HG03571 (cell line): ENCODE results near the gene SEMA5B.
A peak's percentile ranks its signal among the peaks of the same experiment; 100 is the strongest.

Source experiments
- ATAC-seq: cut with Tn5 transposase; IDR thresholded peaks from one replicate; pipeline ENCODE4 v1.9.1; 2021; ENCODE audit not compliant: unreplicated experiment

The SEMA5B gene

GRCh38 chr3:122975163-122975923 is 52.2 kb downstream of the SEMA5B start:
- ATAC-seq: peak; percentile 53

DNA sequence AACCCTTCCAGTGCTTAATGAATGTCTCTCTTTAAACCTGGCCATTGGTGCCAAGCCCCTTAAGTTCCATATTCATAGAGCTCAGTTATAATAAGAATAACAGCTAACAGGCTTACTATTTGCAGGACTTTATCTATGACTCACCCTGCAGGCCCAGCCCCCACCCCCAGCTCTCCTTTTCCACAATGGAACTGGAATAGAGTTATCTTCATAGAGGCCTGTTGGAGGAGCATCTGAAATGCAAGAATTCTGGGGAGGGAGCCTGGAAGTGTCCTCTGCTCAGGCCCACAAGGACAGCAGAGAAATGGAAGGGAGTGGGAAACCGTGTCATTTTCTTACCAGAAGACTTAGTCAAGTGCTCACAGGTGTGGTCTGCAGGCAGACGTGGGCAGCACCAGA is 52.8 kb downstream of the SEMA5B start:
- ATAC-seq: no peak

DNA sequence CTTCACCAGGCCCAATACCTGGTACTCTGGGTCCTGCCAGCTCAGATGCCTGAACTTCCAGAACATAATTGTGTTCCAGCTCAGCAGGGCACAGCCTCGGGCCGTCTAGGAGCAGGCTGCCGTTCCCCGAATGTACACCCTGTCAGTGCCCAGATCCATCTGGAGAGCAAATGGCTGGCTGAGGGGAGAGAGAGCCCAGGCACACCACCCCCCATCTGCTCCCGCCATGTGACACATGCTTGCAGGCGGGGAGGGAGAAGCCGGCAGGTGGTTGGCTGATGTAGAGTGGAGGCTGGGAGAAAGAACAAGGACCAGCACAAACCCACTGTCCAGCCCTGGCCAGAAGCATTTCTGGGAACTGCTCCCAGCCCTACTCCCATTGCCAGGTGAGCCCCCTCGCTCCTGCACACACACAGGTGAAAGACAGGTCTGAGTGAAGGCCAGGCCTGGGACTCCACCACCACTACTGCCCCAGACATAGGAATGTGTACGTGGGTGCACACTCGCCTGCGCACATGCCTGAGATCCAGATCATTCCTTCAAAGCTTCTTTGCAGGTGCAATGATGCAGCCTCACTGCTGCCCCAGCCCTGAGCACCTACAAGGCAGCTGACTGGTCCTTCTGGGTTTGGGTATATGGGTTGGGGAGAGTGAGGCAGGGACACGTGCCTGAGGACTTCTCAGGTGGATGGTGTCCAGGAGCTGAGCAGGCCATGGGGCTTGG is 53.5 kb downstream of the SEMA5B start:
- ATAC-seq: no peak

DNA sequence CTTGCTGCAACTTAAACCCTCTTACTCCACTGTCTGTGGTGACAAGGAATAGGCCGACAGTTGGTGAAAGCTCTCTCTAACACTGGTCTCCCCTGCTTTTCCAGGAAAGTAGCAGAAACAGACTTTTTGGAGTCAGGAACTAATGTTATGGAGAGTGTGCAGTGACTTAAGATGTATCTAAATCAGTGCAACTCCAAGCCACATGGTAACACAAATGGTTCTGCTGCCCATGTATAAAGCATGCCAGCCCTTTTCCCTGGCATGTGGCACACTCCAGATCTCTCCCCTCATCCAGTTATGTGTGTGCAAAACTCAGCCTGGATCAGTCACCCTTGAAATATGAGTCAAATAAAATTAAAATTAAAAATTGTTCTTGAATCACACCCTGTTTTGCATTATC is 55.4 kb downstream of the SEMA5B start:
- no peak for ATAC-seq

GRCh38 chr3:122969585-122970469 is 57.7 kb downstream of the SEMA5B start:
- ATAC-seq: no peak

DNA sequence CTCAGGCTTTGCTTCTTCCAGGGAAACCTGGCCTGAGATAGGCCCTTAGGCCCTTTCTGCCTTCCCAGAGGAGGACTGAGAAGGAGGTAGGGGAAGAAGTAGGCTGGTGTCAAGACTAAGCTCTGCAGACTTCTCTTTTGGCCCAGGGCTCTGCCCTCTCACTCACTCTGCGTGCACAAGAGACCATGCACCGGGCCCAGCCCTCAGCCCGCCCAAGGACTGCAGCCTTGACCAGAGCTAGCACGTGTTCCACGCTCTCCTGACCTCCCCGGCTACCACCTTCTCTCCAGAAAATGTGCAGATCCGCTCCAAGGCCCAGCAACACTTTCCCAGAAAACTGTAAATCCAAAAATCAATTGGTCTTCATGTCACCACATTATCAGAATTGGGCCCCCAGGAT is 59.8 kb downstream of the SEMA5B start:
- ATAC-seq: no peak

DNA sequence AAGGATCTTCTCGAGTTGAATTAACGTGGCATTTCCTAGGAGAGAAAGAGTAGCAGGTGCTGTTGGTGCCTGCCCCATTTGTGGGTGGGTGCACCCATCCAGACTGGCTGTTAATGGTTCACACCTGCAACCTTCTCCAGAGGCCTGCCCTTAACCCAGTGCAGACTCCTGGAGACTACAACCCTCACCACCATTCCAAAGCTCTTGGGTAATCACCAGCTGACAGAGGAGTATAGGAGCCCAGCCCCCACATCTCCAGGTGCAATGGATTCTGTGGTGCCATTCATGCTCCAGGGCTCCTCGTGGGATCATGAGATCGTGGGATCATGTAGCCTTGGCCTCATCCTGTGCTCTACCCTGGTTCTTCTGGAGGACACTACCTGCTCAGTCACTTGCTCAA is 60.2 kb downstream of the SEMA5B start:
- ATAC-seq: no peak

DNA sequence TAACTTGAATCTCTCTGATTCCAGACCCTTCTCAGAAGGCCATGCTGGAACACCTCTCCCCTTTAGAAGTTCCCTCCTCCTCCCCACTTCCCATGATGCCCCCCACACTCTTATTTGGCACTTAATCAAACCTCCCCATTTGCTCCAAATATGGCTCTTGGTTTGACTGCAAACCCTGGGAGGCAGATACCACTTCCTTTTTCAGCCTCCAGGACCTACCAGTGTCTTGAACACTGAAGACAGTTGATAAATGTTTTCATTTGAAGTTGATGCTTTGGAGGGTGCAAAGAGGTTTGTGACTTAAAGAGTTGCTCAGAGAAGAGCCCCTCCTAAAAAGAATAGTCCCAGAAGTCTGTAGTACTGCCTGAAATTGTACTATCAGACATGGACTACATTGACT is 61.5 kb downstream of the SEMA5B start:
- no peak for ATAC-seq

DNA sequence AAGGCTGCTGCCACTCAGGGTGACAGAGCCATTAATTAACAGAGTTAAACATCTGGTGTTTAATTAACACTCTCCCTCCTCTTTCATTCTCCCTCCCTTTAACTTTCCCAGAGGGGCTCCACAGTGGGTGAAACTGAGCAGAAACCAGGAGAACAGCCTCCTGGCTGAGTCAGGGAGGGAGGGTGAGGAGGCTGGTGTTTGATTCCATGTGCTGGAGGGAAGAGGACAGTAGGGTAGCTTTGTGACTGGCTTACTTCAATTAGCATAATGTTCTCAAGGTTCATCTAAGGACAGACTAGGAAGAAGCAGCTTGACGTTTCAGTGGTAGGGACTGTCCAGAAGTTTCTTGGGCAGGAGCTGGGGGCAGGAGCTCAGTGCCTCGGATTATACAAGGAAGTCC is 62.8 kb downstream of the SEMA5B start:
- ATAC-seq: no peak

- no peak for ATAC-seq
Observed at GRCh38 chr3:122962149-122962548, 65.4 kb downstream of the SEMA5B start.

GRCh38 chr3:122961146-122961545 is 66.4 kb downstream of the SEMA5B start:
- ATAC-seq: no peak

- ATAC-seq: no peak
Observed at GRCh38 chr3:122960652-122961051, 66.9 kb downstream of the SEMA5B start.

GRCh38 chr3:122959339-122959738 is 68.2 kb downstream of the SEMA5B start:
- no peak for ATAC-seq

DNA sequence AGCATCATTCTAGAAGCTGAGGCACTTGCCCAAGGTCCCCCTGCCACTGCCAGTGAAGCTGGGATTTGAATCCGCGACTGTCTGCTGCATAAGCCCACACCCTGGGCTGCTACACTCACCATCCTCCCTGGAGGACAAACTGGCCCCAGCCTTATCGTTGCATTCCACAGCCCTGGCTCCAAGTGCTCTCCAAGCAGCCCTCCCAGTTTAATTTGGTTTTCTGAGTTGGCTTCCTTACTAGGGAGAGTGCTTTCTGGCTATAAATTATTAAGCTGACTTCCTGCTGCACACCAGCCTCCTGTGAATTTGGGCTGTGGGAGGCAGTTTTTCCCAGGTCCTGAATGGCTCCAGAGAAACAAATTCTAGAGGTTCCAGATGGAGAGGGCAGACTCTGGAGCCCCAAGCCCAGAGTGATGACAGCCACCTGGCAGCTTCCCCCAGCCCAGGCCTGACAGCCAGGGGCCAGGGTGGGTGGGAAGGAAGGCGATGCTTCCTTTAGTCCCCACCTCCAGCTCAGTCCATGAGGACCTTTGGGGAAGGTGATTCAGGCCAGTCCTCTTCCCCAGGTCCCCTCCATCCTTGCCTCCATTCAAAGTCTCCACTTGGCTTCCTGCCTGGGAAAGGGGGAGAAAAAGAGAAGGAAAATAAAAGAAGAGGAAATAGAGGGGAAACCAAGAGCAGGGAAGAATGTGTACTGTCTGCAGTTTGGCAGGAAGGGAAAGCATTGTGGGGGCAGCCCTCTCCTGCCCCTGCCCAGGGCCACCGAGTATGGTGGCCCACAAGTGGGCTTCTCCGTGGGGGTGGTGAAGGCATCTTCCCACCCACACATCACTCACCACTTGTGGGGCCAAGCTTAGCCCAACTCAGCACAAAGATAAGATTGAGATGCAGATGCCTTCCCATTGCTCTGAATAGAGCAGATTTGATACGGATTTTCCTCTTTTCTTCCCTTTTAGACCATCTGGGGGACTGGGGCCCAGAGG is 69.6 kb downstream of the SEMA5B start:
- no peak for ATAC-seq

DNA sequence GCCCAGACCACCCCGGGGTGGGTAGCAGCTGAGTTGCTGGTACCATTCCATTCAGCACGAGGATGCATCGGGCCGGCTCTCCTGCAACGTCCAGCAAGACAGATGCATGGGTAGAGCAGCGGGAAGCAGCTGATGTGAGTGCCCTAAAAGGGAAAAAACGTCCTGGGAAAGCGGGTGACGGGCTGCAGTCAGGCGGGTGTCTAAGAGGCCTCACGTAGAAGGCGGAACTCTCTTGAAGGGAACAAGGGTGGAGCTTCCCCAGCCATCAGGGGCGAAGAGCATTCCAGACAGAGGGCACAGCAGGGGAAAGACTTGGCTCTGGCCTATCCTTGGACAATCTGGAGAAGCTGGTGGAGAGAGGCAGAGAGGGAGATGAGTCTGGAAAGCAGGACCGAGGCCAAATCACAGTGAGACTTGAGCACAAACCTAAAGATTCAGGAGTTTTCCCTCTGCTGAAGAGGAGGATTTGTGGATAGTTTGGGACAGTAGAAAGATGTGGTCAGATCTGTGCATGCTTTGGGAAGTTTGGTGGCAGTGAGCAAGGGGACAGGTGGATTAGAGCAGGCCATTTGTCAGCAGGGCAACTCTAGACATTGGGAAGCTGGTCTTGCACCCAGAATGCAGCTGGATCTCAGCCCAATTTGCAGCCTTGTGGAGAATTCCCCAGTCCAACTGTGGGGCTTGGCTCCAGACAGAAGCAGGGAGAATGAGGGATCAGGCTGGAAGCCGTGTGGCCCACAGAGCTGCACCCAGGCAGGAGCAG is 70.7 kb downstream of the SEMA5B start:
- no peak for ATAC-seq

DNA sequence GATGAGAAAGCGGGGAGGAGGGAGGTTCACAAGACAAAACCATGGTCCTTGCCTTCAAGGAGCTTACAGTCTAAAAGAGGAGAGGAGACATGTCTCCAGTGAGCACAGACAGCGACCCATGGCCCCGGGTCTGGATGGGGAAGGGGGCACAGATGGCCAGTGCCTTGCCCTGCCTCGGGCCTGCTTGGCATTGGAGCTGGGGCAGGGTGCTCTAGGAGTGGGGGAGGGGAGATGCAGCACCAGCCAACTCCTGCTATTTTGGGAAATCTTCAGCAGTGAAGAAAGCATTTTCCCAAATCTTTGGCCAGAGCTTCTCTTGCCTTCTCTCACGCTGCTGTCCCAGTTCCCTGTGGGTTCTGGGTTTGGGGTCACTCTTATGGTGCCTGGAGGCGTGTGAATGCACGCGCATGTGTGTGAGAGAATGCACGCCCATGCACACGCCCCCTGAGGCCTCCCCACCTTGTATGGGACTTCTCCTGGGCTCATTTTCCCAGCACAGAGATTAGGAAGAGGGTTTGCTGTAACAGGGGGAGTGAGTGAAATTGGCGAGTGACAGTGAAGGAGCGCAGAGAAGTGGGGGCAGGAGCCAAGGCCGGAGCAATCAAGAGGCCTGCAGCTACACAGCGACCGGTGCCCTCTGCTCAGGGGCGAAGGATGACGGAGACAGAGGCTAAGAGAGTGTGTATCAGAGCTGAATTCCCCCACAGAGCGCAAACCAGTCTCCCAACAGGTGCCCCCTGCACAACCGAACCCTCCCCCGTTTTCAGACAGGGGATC is 71.5 kb downstream of the SEMA5B start:
- no peak for ATAC-seq

DNA sequence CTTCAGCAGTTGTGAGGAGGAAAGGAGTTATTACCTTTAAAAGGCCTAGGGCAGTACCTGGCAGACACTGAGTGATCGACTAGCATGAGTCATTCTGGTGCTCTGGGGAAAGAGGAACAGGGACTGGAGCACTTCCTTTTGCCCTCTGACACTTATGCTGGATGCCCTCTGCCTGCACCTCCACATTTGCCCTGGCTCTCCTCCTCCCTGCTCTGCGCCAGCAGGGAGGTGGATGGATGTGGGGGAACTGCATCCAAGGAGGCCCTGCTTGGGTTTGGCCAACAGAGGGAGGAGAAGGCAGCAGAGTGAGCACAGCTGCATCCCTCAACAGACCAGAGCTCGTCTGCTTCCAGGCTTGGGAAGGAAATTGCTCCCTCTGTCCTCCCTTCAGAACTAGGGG is 75.0 kb downstream of the SEMA5B start:
- peak; percentile 68 for ATAC-seq

DNA sequence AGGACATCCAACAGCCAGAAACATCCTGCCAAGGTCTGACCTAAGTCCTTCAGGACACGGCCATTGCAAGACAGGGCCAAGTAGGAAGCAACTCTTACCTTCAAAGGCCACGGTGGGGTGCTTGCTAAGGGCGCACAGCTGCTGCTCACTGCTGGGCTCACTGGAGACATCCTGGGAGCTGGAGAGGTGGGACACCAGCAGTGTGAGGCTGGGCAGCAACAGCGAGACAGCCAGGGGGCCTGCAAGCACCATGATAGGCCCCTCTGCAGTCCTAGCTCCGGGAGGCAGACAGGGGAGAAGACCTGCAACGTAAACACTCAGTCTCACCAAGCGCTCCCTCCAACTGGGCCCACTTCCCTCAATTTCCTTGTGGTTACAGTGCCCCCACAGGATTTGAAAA is 79.2 kb downstream of the SEMA5B start:
- no peak for ATAC-seq

GRCh38 chr3:122947738-122948137 is 79.8 kb downstream of the SEMA5B start:
- ATAC-seq: no peak
